HepG2 (cell line): ENCODE measurements around the gene ANKRD17. TPM values are rescaled to one million over a fixed set of nuclear protein-coding genes. Genes with fewer than 3 reads are reported as not detected.

Experiments
- ATAC-seq: fragments of 200-7000 bp; cut with Tn5 transposase; 3 replicates; pipeline ENCODE4 v1.9.1; 2020; ENCODE audit warnings: mild to moderate bottlenecking, moderate library complexity
- BruUV-seq: library from RNA; stranded (reverse); fragments of 400-500 nt; replicated peaks from 2 replicates; lab custom pipeline; 2021; lab: Mats Ljungman, UMichigan
- CTCF ChIA-PET: fragments of 300-600 bp; formaldehyde crosslinking; extraction: SDS; loops from one replicate; lab custom pipeline; 2021; ENCODE audit warnings: low total read pairs, inconsistent platforms, low intra/inter-chr PET ratio; lab: Yijun Ruan, JAX
- POLR2A ChIA-PET: fragments of 350-600 bp; sonication (Branson Sonifier 250); formaldehyde crosslinking; loops from one replicate; lab custom pipeline; 2020; ENCODE audit warnings: antibody characterized with exemption, inconsistent platforms; lab: Yijun Ruan, JAX
- DNase-seq: peaks from one replicate; pipeline ENCODE4 v3.0.0-alpha.2; 2015; ENCODE audit warnings: low spot score
- FAIRE-seq: peaks from 3 replicates; lab custom pipeline; 2011; peaks lifted over from hg19 to GRCh38; lab: Jason Lieb, UNC
- H2AFZ ChIP-seq: one replicate; pipeline ENCODE4 v1.6.1; 2011; ENCODE audit warnings: low read length, inconsistent platforms
- H3K27ac ChIP-seq: fragments of 300-600 bp; 3 replicates; pipeline ENCODE4 v1.8.0; 2011; ENCODE audit warnings: mixed run types, mild to moderate bottlenecking, mixed read lengths, low read length, inconsistent platforms; ENCODE audit not compliant: insufficient read depth; ENCODE audit errors: extremely low read length
- H3K27me3 ChIP-seq, 2 experiments: fragments of 200-600 bp in 1 of 2; 2 replicates in 1 of 2; 3 replicates in 1 of 2; pipeline versions ENCODE4 v1.6.0 to v1.8.0; 2011; ENCODE audit warnings: low read length in 2 of 2, mild to moderate bottlenecking in 2 of 2, moderate library complexity in 2 of 2, inconsistent platforms in 1 of 2; ENCODE audit not compliant: insufficient read depth in 2 of 2, control insufficient read depth in 1 of 2
- H3K36me3 ChIP-seq, 2 experiments: fragments of 200-600 bp in 1 of 2; replicated peaks in 1 of 2; 2 replicates in 1 of 2; 3 replicates in 1 of 2; pipeline versions ENCODE4 v1.5.1 to v1.8.0; 2011; ENCODE audit warnings: low read length in 2 of 2, inconsistent platforms in 1 of 2; ENCODE audit not compliant: insufficient read depth in 2 of 2, control insufficient read depth in 1 of 2
- H3K4me1 ChIP-seq: 2 replicates; pipeline ENCODE4 v1.5.1; 2012; ENCODE audit warnings: low read length, inconsistent platforms; ENCODE audit not compliant: insufficient read depth
- H3K4me2 ChIP-seq: 2 replicates; pipeline ENCODE4 v1.6.0; 2011; ENCODE audit warnings: low read depth, low read length, inconsistent platforms
- H3K4me3 ChIP-seq, 3 experiments: fragments of 200-600 bp in 1 of 3; sonication (generic), shearing (Covaris generic) in 1 of 3; replicated peaks in 1 of 3; 2 replicates each; pipeline ENCODE4 v1.5.1; 2011 to 2016; ENCODE audit warnings: low read length in 3 of 3, inconsistent platforms in 2 of 3, low read depth in 2 of 3, mild to moderate bottlenecking in 2 of 3, control low read depth in 1 of 3, mixed read lengths in 1 of 3; ENCODE audit not compliant: insufficient read depth in 1 of 3
- H3K79me2 ChIP-seq: one replicate; pipeline ENCODE4 v1.6.1; 2011; ENCODE audit warnings: low read length, inconsistent platforms; ENCODE audit not compliant: insufficient read depth
- H3K9ac ChIP-seq: 2 replicates; pipeline ENCODE4 v1.6.0; 2011; ENCODE audit warnings: mild to moderate bottlenecking, low read depth, low read length, inconsistent platforms; ENCODE audit not compliant: insufficient read depth
- H3K9me3 ChIP-seq: 2 replicates; pipeline ENCODE4 v1.5.1; 2012; ENCODE audit warnings: mild to moderate bottlenecking, low read length
- H4K20me1 ChIP-seq: 2 replicates; pipeline ENCODE4 v1.6.0; 2011; ENCODE audit warnings: inconsistent platforms, mild to moderate bottlenecking, low read length, moderate library complexity; ENCODE audit not compliant: insufficient read depth
- ATF5 ChIP-seq: sonication (generic); formaldehyde crosslinking; IDR thresholded peaks from 2 replicates; pipeline ENCODE4 v1.4.0; 2020; ENCODE audit warnings: mild to moderate bottlenecking, low read depth, missing genetic modification reagents
- ATRX ChIP-seq: sonication (generic); formaldehyde crosslinking; IDR thresholded peaks from 2 replicates; pipeline ENCODE4 v1.4.0; 2020; ENCODE audit warnings: missing genetic modification reagents, borderline replicate concordance
- ELK4 ChIP-seq: sonication (generic); formaldehyde crosslinking; IDR thresholded peaks from 2 replicates; pipeline ENCODE4 v1.9.0; 2021; ENCODE audit warnings: missing genetic modification reagents, borderline replicate concordance
- FLYWCH1 ChIP-seq: sonication (generic); formaldehyde crosslinking; IDR thresholded peaks from 2 replicates; pipeline ENCODE4 v1.8.1; 2023; ENCODE audit warnings: mild to moderate bottlenecking, missing genetic modification reagents
- FOXA1 ChIP-seq, 2 experiments: fragments of 450-650 bp in 1 of 2; sonication (generic) in 1 of 2; formaldehyde crosslinking in 1 of 2; IDR thresholded peaks; 2 replicates each; pipeline versions ENCODE4 v1.4.0 to v1.6.1; 2016 to 2020; ENCODE audit warnings: missing genetic modification reagents in 1 of 2
- MED13 ChIP-seq: sonication (generic); formaldehyde crosslinking; IDR thresholded peaks from 2 replicates; pipeline ENCODE4 v1.5.0; 2020; ENCODE audit warnings: missing genetic modification reagents
- MIER3 ChIP-seq: IDR thresholded peaks from 2 replicates; pipeline ENCODE4 v1.6.1; 2016; ENCODE audit warnings: missing compliant biosample characterization, borderline replicate concordance
- MZF1 ChIP-seq: sonication (generic); formaldehyde crosslinking; IDR thresholded peaks from 2 replicates; pipeline ENCODE4 v1.8.1; 2023; ENCODE audit warnings: mild to moderate bottlenecking, missing genetic modification reagents, borderline replicate concordance
- NFYB ChIP-seq: sonication (generic); formaldehyde crosslinking; IDR thresholded peaks from 2 replicates; pipeline ENCODE4 v1.4.0; 2020; ENCODE audit warnings: missing genetic modification reagents
- NFYC ChIP-seq: IDR thresholded peaks from 2 replicates; pipeline ENCODE4 v1.6.1; 2016; ENCODE audit warnings: missing genetic modification reagents, missing compliant biosample characterization
- RBM22 ChIP-seq: fragments of 200-400 bp; formaldehyde crosslinking; optimal IDR thresholded peaks from 2 replicates; pipeline ENCODE3; 2017; ENCODE audit warnings: mild to moderate bottlenecking, low read length, moderate library complexity
- SMARCC2 ChIP-seq: fragments of 450-650 bp; IDR thresholded peaks from 2 replicates; pipeline ENCODE4 v1.6.1; 2017; ENCODE audit warnings: antibody characterized with exemption, mild to moderate bottlenecking
- SSRP1 ChIP-seq: IDR thresholded peaks from 2 replicates; pipeline ENCODE4 v1.6.1; 2016; ENCODE audit warnings: control low read depth
- TGIF2 ChIP-seq: IDR thresholded peaks from 2 replicates; pipeline ENCODE4 v1.6.1; 2016; ENCODE audit warnings: control low read depth, missing compliant biosample characterization
- ZNF124 ChIP-seq: sonication (generic); formaldehyde crosslinking; IDR thresholded peaks from 2 replicates; pipeline ENCODE4 v1.4.0; 2020; ENCODE audit warnings: missing genetic modification reagents
- ZNF251 ChIP-seq: sonication (generic); formaldehyde crosslinking; IDR thresholded peaks from 2 replicates; pipeline ENCODE4 v1.9.0; 2021; ENCODE audit warnings: mild to moderate bottlenecking, missing genetic modification reagents
- ZNF784 ChIP-seq: sonication (generic); formaldehyde crosslinking; IDR thresholded peaks from 2 replicates; pipeline ENCODE4 v1.5.1; 2020; ENCODE audit warnings: missing genetic modification reagents, mild to moderate bottlenecking, borderline replicate concordance
- ZNF841 ChIP-seq: sonication (generic); formaldehyde crosslinking; IDR thresholded peaks from 2 replicates; pipeline ENCODE4 v1.8.1; 2023; ENCODE audit warnings: missing genetic modification reagents, borderline replicate concordance
- WGBS: methylation state at CpG from one replicate; pipeline ENCODE4 v1.1.6; 2017; ENCODE audit warnings: low lambda C conversion rate; 5-methylcytosine and 5-hydroxymethylcytosine counted together
- in situ Hi-C: cut with HindIII; loops from 2 replicates; pipeline ENCODE4 v1.10.0; 2017; ENCODE audit warnings: low pct_unique_long_range_greater_than_20kb; ENCODE audit not compliant: extremely low pct_ligation_motif_present
- intact Hi-C: fragments of 100-400 bp; cut with micrococcal nuclease; formaldehyde crosslinking; loops from one replicate; pipeline ENCODE4 v1.10.0; 2022; ENCODE audit not compliant: unreplicated experiment
- polyA plus RNA-seq, 8 experiments: library from polyadenylated mRNA; depleted of rRNA in 3 of 8; stranded (reverse) in 7 of 8; unstranded in 1 of 8; fragments of >200 nt; fragmentation: Illumina TruSeq in 4 of 8; extraction: Trizol in 4 of 8; gene quantifications; 2 replicates each; pipeline versions ENCODE4 v1.2.1 to v1.2.3, GENCODE V29; 2011 to 2016; ENCODE audit warnings: low read depth in 4 of 8, missing spikeins in 1 of 8, mixed read lengths in 1 of 8; ENCODE audit not compliant: insufficient read depth in 1 of 8
- total RNA-seq, 5 experiments: library from RNA; depleted of rRNA; stranded (reverse); fragments of >200 nt; fragmentation: Illumina TruSeq; extraction: Trizol; gene quantifications; 2 replicates each; pipeline ENCODE4 v1.2.3, GENCODE V29; 2016; ENCODE audit warnings: low read depth in 1 of 5

Gene ANKRD17
- total and polyA plus RNA-seq, 2 of the 13 experiments (the other 11 are each of a cell fraction or from before 2014, with no cell fraction given): 55.7 to 61.1 TPM

- no peak for TF ChIP-seq ATF5 (CRISPR knock-in tag)
- 0 out of 2 replicates have a peak, but pooled peaks have one; percentile 20 for TF ChIP-seq SSRP1 (CRISPR knock-in tag)
- peak; percentile 1; the same call in 1 of the 2 replicates for TF ChIP-seq MIER3
- TF ChIP-seq TGIF2 (CRISPR knock-in tag): peak; percentile 12; the same call in 1 of the 2 replicates
- TF ChIP-seq RBM22: peak; percentile 5
- peak; percentile 38; the same call in 1 of the 2 replicates for TF ChIP-seq FLYWCH1
These were observed 188.6 kb downstream of the ANKRD17 start (continued) for GRCh38 chr4:73070074-73070390.

GRCh38 chr4:73069338-73070073 lies 189.1 kb downstream of the ANKRD17 start, which contains the start of gene COX18:
COX18 (minus strand) TSS chr4:73069716; CDS start chr4:73069649, 67 bp downstream.
- peak within 1 kb of the TSS; percentile 79 to 83 (median 81) for H3K4me3 ChIP-seq
- 0% methylated on average over 10 of the region's 62 CpGs for WGBS
- peaks cover under 1 to 1% of the 10 kb centered on the region in 2 experiments; a peak in 1 of 5 replicates for H3K36me3 ChIP-seq
- no peaks in the 10 kb centered on the region for H4K20me1 ChIP-seq
- peaks cover 16% of the 10 kb centered on the region for H3K79me2 ChIP-seq
- ATAC-seq (peak; percentile 91), DNase-seq (peak; percentile 95), FAIRE-seq (peak; percentile 83)
- in situ Hi-C loops (no loop called here), intact Hi-C loops (loop anchor here (2.0 kb wide), 1 partner anchor 189 kb away; the partner anchor contains the start of gene ANKRD17)
- peak within 1 kb of the TSS; percentile 59 for H2AFZ ChIP-seq
- ChIA-PET POLR2A (interaction anchor here (1.1 to 3.0 kb wide), 3 partner anchors 12 to 189 kb away, joined by 3 to 20 read pairs (median 5); partner anchors contain the start of gene ANKRD17), CTCF (no interaction called here)
- no TSS peak for BruUV-seq
- peak within 1 kb of the TSS; percentile 95 for H3K27ac ChIP-seq
- H3K9ac ChIP-seq: peak within 1 kb of the TSS; percentile 91
- no peaks in the 10 kb centered on the region; a peak in 1 of 5 replicates for H3K27me3 ChIP-seq
- peaks cover 23% of the 10 kb centered on the region for H3K4me1 ChIP-seq
- peak within 1 kb of the TSS; percentile 89 for H3K4me2 ChIP-seq
- H3K9me3 ChIP-seq: no peaks in the 10 kb centered on the region
- peak; percentile 61; the same call in 1 of the 2 replicates for TF ChIP-seq ZNF124
- no peak for TF ChIP-seq MZF1 (CRISPR knock-in tag)
- no peak for TF ChIP-seq ZNF251 (CRISPR knock-in tag)
- TF ChIP-seq MED13 (CRISPR knock-in tag): peak; percentile 58; the same call in 1 of the 2 replicates
- TF ChIP-seq NFYB (CRISPR knock-in tag): peak; percentile 45
- TF ChIP-seq NFYC: peak; percentile 55; the same call in 1 of the 2 replicates
- TF ChIP-seq ATRX (CRISPR knock-in tag): no peak
- TF ChIP-seq ZNF784 (CRISPR knock-in tag): 0 out of 2 replicates have a peak, but pooled peaks have one; percentile 38
- no peak for TF ChIP-seq ELK4
- no peak for TF ChIP-seq FOXA1 (IDR thresholded peaks at IDR 0.05)
- TF ChIP-seq FOXA1 (CRISPR knock-in tag; IDR thresholded peaks at IDR 0.05): 0 out of 2 replicates have a peak, but pooled peaks have one; percentile 42
- TF ChIP-seq SMARCC2: no peak
- TF ChIP-seq ZNF841: peak; percentile 33; the same call in 1 of the 2 replicates
